ENCODE measurements around the gene FNBP1. TPM values are rescaled to one million over a fixed set of nuclear protein-coding genes. Genes with fewer than 3 reads are reported as not detected.
A peak's percentile ranks its signal among the peaks of the same experiment; 100 is the strongest.

FNBP1 gene
- total RNA-seq, 2 experiments from 2014 or later, result 266 to 268 TPM

DNA sequence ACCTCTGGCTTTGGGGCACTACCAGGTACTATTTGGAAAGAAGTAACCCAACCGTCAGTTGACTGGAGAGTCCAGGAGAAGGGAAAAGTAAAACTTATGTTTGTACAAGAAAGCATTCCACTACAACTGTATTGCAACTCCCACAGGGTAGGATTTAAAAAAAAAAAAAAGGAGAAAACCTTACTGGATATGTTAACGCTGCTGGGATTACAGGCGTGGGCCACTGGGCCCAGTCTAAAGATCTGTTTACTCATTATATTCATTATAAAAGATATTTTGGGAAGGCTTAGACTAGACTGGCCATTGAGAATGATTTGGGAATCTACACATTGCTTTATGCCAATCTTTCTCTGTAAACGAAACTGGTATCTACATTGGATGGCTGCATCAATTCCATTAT is 121.1 kb downstream of the FNBP1 start:
- Mint-ChIP-seq H3K4me3 (no peak overlapping the region), H3K36me3 (ENCODE audit: low read depth) (peaks cover 70% of the 10 kb centered on the region), H3K4me1 (ENCODE audit: low read depth) (peaks cover 41% of the 10 kb centered on the region), H3K27ac (peak overlapping the region; percentile 56), H3K27me3 (no peaks in the 10 kb centered on the region), H3K9me3 (no peaks in the 10 kb centered on the region)
- POLR2A ChIA-PET, result interaction anchor here (0.5 kb wide), 1 partner anchor 308 kb away, joined by 3 read pairs; no protein-coding TSS in a partner anchor
- DNase-seq, result no peak
- ATAC-seq, result no peak
- intact Hi-C loops (cut with micrococcal nuclease), result no loop called here
- CTCF ChIA-PET, result interaction anchor here (0.9 kb wide), 1 partner anchor 37 kb away, joined by 3 read pairs; no protein-coding TSS in a partner anchor
- TF ChIP-seq, protein P1, sequence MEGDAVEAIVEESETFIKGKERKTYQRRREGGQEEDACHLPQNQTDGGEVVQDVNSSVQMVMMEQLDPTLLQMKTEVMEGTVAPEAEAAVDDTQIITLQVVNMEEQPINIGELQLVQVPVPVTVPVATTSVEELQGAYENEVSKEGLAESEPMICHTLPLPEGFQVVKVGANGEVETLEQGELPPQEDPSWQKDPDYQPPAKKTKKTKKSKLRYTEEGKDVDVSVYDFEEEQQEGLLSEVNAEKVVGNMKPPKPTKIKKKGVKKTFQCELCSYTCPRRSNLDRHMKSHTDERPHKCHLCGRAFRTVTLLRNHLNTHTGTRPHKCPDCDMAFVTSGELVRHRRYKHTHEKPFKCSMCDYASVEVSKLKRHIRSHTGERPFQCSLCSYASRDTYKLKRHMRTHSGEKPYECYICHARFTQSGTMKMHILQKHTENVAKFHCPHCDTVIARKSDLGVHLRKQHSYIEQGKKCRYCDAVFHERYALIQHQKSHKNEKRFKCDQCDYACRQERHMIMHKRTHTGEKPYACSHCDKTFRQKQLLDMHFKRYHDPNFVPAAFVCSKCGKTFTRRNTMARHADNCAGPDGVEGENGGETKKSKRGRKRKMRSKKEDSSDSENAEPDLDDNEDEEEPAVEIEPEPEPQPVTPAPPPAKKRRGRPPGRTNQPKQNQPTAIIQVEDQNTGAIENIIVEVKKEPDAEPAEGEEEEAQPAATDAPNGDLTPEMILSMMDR (IDR thresholded peaks at IDR 0.05), result no peak

DNA sequence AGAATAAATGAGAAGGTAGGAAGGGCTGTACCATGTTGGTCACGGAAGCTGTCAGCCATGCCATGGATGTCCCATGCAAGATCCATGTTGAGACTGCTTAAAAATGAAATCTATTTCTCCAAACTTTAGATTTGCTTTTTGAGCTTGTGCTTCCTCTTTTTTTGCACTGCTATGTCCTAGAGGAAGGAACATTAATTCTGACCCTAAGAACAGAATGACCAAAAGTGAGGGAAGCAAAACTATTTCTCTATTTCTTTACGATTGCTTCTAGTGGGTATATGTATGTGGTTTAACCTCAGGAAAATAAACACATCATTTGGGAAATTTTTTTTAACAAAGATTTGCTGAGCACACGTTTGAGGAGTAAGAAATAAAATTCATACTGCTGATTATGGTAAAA is 123.1 kb downstream of the FNBP1 start:
- POLR2A ChIA-PET, result interaction anchor here (0.6 to 1.2 kb wide), 3 partner anchors 13 to 14 kb away, joined by 3 to 4 read pairs (median 4); no protein-coding TSS in a partner anchor
- Mint-ChIP-seq H3K36me3 (ENCODE audit: low read depth) (peaks cover 75% of the 10 kb centered on the region), H3K9me3 (no peaks in the 10 kb centered on the region), H3K27ac (peak overlapping the region; percentile 71), H3K4me1 (ENCODE audit: low read depth) (peaks cover 44% of the 10 kb centered on the region), H3K4me3 (no peak overlapping the region), H3K27me3 (no peaks in the 10 kb centered on the region)
- intact Hi-C loops (cut with micrococcal nuclease), result no loop called here
- ATAC-seq (no peak), DNase-seq (no peak)
- TF ChIP-seq, protein P1 (IDR thresholded peaks at IDR 0.05), result no peak
- CTCF ChIA-PET, result interaction anchor here (0.6 to 1.2 kb wide), 2 partner anchors 13 to 33 kb away, joined by 3 read pairs; no protein-coding TSS in a partner anchor

DNA sequence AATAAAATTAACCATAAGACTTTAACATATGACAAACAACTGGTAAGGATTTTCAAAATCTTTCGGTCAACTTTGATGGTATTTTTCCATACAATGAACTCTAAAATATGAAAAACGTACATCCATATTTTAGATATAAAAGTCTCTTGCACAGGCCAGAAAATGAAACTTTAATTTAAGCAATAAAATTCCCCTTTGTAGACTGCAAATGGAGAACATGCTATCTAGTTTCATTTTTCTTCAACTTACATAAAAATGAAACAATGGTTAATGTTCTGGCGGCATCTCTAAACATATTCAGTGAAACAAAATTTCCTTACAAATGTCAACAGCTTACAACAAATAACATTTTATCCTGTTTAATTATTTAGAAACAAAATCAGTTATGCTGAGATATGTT is 123.7 kb downstream of the FNBP1 start:
- intact Hi-C loops (cut with micrococcal nuclease), result no loop called here
- H3K4me1 Mint-ChIP-seq (ENCODE audit: low read depth), result peaks cover 41% of the 10 kb centered on the region
- TF ChIP-seq, protein P1 (IDR thresholded peaks at IDR 0.05), result no peak
- ChIA-PET CTCF (interaction anchor here (1.2 kb wide), 1 partner anchor 33 kb away, joined by 3 read pairs; no protein-coding TSS in a partner anchor), POLR2A (interaction anchor here (1.0 to 1.2 kb wide), 3 partner anchors 12 to 20 kb away, joined by 3 to 4 read pairs (median 3); no protein-coding TSS in a partner anchor)
- H3K27ac Mint-ChIP-seq, result peak overlapping the region; percentile 71
- H3K9me3 Mint-ChIP-seq, result no peaks in the 10 kb centered on the region
- peaks cover 71% of the 10 kb centered on the region for H3K36me3 Mint-ChIP-seq (ENCODE audit: low read depth)
- no peak for ATAC-seq
- no peaks in the 10 kb centered on the region for H3K27me3 Mint-ChIP-seq
- H3K4me3 Mint-ChIP-seq, result no peak overlapping the region
- DNase-seq, result no peak

DNA sequence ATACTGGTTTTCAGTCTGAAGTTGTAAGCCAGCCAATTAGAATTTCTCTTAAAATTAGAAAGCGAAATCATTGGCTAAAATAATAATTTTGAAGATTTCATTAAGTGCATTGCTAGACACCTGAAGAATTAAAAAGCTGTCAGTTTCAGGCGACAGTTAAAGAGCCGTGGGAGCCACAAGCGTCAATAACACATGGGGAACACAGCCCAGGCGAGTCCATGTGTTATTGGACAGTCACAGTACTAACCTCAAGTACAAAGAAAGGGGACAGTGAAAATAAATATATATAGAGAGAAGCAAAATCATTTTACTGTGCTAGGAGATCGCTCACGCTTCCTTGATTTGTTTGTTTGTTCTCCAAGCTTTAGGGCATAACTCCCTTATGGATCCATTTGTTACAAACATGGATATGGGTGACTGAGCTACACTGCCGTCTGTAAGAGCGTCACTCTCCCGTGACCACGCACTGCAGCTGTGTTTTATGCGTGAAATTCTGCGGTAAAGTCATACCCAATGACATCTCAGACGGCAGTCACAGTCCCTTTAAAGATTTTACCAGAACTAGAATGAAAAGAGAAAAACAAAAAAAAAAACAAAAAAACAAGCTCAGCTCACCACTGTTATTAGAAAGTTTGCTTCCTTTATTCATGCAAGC is 124.6 kb downstream of the FNBP1 start:
- H3K36me3 Mint-ChIP-seq (ENCODE audit: low read depth), result peaks cover 67% of the 10 kb centered on the region
- no peak for DNase-seq
- TF ChIP-seq, protein P1 (IDR thresholded peaks at IDR 0.05), result no peak
- H3K4me3 Mint-ChIP-seq, result no peak overlapping the region
- no peaks in the 10 kb centered on the region for H3K9me3 Mint-ChIP-seq
- H3K27me3 Mint-ChIP-seq, result no peaks in the 10 kb centered on the region
- peak overlapping the region; percentile 49 for H3K27ac Mint-ChIP-seq
- ChIA-PET CTCF (no interaction called here), POLR2A (interaction anchor here (1.1 kb wide), 2 partner anchors 19 to 29 kb away, joined by 3 read pairs; no protein-coding TSS in a partner anchor)
- H3K4me1 Mint-ChIP-seq (ENCODE audit: low read depth), result peaks cover 38% of the 10 kb centered on the region
- no peak for ATAC-seq
- intact Hi-C loops (cut with micrococcal nuclease), result no loop called here

DNA sequence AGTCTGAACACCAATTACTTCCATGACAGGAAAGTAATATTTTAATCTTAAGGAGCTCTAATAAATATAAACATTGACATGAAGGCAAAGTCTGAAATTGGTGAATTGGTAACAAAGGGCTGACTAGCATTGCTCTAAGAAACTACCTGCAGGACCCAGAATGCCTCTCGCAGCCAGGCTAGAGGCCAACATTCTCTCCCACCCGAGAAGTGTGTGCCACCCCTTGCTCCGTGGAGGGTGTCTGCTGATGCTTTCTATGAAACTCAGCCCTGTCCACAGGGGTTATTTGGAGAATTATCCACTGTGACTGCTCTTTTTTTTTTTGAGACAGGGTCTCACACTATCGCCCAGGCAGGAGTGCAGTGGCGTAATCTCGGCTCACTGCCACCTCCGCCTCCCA is 126.3 kb downstream of the FNBP1 start:
- Mint-ChIP-seq H3K9me3 (no peaks in the 10 kb centered on the region), H3K4me1 (ENCODE audit: low read depth) (peaks cover 33% of the 10 kb centered on the region)

More for the DNA sequence above, 126.3 kb downstream of the FNBP1 start:
- CTCF ChIA-PET, result interaction anchor here (0.6 to 1.2 kb wide), 3 partner anchors 32 to 912 kb away, joined by 3 to 4 read pairs (median 3); no protein-coding TSS in a partner anchor
- ATAC-seq, result no peak
- Mint-ChIP-seq H3K27ac (no peak overlapping the region), H3K36me3 (ENCODE audit: low read depth) (peaks cover 60% of the 10 kb centered on the region), H3K4me3 (no peak overlapping the region), H3K27me3 (no peaks in the 10 kb centered on the region)
- POLR2A ChIA-PET, result interaction anchor here (0.8 kb wide), 1 partner anchor 30 kb away, joined by 3 read pairs; no protein-coding TSS in a partner anchor
- intact Hi-C loops (cut with micrococcal nuclease), result no loop called here
- TF ChIP-seq, protein P1 (IDR thresholded peaks at IDR 0.05), result no peak
- DNase-seq, result no peak
